Measurements from ENCODE around the gene GABRG1. TPM values are rescaled to one million over a fixed set of nuclear protein-coding genes. Genes with fewer than 3 reads are reported as not detected.

The GABRG1 gene
- 24.7 TPM for total RNA-seq

DNA sequence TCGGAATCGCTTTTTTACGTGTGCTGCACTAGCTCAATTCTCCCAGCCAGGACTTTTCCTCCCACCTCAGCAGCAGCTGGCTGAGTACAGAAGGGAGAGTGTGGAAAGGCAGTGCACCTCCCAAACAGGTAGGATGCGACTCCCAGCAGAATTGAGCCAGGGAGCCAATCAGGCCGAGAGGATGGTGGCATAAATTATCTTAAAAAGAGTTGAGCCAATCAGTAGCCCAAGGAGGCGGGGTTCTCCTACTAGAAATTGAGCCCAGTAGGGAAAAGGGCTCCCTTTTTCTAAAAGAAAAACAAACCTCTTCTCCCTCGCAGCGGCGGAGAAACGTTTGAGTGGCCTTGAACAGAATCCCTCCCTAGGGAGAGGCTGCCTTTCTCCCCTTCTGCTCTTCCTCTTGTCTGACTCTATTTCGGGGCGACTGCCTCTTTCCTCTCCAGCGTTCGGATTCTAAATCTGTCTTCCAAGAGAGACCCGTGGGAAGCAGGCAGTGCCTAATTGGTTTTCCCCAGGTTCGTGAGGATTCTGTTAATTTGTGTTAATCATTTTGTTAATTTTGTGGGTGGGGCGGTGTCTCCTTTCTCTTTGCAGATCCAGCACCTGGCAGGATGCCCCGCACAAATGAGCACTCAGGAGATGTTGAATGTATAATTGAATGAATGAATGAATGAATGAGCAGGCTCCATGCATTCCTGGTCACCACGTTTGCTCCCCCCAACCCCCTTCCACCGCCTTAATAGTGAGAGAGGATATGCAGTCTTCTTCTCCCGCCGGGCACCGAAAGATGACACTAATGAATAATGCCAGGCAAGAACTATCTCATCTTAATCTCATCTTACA, at the start of gene GABRG1:
GABRG1 (minus strand) TSS at position 142 of the 843 bp plus-strand sequence; CDS start at position 1, 141 bp downstream.

All from parietal lobe (tissue), 1 donor.